NCI-H2107 treated with DMSO at 0.1 percent for 48 hours (cell line): ENCODE results near the gene DLGAP1.
"Not testable (repeated sequence)": the region's sequence is repeated elsewhere in the genome, so short reads cannot be mapped to it uniquely, and the experiment has no call there.

Experiments
- DNase-seq: peaks from one replicate; lab custom pipeline; 2025; ENCODE audit not compliant: unreplicated experiment; lab: John Stamatoyannopoulos, UW

Gene DLGAP1

DNA sequence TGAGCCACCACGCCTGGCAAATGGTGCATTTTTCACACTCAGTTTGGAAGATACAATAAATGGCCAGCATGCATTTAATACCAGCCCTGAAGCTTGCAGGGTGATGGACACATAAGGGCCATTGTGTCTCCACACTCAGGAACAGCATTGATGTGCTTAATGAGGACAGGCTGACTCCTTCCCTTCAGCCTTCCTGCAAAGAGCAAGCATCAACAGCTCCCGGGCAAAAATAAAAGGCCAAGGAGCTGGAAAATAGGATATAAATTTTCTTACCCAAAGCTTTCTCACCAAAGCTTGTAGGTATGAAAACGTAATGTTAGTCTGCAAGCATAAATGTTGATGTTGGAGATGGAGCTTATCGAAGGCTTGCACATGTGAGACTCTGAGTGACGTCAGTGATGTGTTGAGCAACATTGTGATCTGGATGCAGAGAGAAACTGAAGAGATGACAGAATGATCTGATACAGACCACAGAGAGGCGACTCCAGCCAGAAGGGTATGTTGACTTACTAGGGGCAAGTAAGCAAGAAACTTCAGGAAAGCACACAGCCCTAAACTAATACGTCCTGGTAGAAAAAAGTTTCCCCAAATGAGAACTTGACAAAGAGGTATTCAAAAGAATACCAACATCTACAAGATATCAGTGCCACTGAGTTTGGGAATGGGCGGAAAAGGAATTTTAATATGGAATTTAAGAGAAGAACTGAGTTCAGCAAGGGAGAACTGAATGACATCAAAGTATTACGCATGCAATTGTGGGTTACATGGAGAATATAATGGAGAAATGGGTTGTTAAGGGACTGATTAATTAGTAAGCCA, 748.6 kb downstream of the DLGAP1 start:
- no peak for DNase-seq

DNA sequence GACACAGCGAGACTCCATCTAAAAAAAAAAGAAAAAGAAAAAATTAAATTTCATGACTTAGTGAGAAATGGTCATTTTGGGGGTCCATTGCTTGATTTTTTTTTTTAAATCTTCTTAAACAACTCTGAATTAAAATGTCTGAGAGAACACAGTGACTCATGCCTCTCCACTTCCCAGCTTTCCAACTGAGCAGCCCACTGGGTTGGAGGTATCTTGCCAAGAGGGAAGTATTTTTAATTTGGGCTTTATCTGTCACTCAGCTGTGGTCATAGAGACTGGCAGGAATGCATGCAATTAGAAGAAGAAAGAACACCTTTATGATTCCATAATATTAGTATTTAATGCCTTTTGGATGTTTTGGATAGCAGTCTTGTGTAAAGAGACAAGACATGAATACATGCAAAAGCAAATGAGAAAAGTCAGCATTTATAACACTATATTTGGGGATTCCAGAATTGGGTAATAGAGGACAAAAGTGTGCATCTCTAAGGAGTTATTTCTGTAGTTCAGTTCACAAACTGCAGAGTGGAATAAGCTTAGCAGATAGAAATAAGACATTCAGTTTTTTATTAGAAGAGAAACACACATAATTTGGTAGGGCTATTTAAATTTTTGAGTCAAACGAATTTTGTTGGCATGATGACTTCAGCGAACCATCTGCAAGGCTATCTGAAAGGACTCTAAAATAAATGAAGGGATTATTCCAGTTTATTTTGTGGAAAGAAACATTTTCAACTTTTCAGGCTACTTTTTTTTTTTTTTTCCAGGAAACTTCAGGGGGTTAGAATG, 750.4 kb downstream of the DLGAP1 start:
- no peak for DNase-seq

DNA sequence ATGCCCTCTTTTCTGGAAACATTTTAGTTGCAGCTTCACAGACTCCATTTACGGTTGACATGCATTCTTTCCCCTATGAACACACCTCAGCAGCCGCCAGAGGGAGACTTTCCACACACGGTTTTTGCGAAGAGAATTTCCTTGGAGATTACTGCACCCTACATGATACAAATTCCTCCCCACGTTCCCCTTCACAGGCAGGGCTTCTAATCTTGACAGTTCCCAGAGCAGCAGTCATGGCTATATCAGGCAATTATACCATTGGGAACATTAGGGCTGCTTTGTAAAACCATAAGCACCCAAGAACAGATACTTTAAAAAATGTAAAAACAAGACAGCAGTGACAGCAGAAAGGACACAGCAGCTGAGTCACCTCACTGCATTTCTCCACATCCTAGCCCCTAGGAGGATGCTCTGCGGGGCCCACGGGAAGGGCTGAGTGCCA, 751.4 kb downstream of the DLGAP1 start:
- peak; percentile 77 for DNase-seq

DNA sequence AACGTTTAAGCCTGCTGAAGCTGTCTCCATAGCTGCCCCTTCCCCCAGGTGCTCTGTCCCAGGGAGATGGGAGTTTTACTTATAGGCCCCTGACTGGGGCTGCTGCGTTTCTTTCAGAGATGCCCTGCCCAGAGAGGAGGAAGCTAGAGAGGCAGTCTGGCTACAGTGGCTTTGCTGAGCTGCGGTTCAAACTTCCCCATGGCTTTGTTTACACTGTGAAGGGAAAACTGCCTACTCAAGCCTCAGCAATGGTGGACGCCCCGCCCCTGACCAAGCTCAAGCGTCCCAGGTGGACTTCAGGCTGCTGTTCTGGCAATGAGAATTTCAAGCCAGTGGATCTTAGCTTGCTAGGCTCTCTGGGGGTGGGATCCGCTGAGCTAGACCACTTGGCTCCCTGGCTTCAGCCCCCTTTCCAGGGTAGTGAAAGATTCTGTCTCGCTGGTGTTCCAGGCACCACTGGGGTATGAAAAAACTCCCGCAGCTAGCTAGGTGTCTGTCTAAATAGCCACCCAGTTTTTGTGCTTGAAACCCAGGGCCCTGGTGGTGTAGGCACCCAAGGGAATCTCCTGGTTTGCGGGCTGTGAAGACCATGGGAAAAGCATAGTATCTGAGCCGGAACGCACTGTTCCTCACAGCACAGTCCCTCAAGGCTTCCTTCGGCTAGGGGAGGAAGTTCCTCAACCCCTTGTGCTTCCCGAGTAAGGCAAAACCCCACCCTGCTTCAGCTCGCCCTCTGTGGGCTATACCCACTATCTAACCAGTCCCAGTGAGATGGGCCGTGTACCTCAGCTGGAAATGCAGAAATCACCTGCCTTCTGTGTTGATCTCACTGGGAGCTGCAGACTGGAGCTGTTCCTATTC, 755.2 kb downstream of the DLGAP1 start:
- DNase-seq, result not testable (repeated sequence)

DNA sequence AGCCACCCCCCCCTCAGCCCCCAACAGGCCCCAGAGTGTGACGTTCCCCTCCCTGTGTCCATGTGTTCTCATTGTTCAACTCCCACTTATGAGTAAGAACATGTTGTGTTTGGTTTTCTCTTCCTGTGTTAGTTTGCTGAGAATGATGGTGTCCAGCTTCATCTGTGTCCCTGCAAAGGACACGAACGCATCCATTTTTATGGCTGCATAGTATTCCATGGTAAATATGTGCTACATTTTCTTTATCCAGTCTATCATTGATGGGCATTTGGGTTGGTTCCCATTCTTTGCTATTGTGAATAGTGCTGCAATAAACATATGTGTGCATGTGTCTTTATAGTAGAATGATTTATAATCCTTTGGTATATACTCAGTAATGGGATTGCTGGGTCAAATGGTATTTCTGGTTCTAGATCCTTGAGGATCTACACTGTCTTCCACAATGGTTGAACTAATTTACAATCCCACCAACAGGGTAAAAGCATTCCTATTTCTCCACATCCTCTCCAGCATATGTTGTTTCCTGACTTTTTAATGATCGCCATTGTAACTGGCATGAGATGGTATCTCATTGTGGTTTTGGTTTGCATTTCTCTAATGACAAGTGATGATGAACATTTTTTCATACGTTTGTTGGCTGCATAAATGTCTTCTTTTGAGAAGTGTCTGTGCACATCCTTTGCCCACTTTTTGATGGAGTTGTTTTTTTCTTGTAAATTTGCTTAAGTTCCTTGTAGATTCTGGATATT, 760.9 kb downstream of the DLGAP1 start:
- DNase-seq, result not testable (repeated sequence)

DNA sequence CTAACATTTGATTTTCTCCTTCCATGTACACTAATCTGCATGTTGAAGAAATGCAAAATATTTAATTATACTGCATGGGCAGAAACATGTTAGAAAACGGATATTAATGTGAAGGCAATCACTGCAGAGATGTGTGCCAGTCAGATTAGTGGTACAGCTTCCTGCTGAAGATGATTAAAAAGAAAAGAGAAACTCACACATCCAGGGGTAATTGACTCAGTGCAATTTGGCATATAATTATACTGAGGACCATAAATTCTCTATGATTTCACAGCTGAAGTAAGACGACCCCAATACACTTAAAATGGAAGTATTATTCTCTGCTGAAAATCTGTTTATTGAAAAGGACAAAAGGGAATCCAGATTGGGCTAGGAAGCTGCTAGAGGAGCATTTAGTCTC, 761.7 kb downstream of the DLGAP1 start:
- no peak for DNase-seq

DNA sequence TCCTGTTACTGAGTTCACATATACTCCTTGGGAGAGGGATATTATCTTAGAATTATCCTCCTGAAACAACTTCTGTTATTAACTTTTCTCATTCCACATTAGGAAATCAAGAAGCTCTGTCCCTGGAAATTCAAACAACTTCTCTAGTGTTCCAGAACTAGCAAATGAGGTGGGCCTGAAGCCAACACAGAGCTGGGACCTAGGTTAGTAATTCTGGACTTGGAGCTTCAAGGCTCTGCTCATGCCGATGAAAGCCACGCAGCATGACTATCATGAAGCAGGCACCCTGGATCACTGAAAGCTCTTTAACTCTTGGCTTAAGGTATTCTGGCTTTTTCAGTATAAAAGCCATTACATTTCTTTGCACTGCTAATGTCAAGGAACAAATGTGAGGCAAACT, 762.4 kb downstream of the DLGAP1 start:
- no peak for DNase-seq

DNA sequence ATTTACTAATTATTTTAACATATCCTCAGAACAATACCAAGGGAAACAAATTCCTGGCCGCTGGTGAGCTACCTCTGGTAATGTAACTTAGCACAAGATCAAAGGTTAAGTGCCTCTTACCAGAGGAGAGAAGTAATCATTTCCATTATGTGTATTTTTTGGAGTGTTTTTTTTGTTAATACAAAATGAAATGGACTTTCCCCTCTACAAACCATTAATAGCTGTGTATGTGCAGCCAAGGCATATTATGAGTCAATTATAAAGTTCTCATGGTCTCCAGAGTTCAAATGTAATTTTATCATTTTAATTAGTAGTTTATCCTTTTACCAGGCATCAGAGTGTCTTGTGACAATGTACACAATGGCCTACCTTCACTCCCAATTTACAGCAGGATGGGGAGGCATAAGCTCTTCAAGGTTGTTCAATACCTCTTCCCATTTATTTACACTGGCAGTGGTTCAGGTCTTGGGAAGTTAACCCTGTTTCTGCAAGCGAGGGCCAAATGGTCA, 762.9 kb downstream of the DLGAP1 start:
- peak; percentile 52 for DNase-seq

DNA sequence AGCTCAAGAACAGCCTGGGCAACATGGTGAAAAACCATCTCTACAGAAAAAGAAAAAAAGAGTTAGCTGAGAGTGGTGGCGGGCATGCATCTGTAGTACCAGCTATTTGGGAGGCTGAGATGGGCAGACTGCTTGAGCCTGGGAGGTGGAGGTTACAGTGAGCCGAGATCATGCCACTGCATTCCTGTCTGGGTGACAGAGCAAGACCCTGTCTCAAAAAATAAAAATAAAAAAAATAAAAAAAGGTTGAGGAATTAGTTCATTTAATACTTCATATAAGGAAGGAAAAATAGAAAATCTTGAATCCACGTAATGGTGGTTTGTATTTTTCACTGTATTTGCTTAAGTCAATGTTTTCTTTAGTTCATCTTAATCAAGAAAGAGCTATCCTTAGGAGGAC, 763.4 kb downstream of the DLGAP1 start:
- no peak for DNase-seq

DNA sequence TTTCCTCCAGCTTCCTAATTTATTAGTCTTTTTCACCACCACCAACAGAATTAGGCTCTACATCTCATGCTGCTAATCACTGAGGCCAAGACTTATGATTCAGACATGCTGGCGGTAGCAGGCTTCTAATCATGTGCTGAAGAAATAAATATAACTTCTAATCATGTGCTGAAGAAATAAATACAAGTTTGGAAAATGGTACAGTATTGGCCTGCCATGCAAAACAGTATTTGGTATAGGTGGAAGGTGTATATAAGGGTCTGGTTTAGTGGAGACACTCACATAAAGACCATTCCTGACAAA, 764.4 kb downstream of the DLGAP1 start:
- DNase-seq, result no peak

DNA sequence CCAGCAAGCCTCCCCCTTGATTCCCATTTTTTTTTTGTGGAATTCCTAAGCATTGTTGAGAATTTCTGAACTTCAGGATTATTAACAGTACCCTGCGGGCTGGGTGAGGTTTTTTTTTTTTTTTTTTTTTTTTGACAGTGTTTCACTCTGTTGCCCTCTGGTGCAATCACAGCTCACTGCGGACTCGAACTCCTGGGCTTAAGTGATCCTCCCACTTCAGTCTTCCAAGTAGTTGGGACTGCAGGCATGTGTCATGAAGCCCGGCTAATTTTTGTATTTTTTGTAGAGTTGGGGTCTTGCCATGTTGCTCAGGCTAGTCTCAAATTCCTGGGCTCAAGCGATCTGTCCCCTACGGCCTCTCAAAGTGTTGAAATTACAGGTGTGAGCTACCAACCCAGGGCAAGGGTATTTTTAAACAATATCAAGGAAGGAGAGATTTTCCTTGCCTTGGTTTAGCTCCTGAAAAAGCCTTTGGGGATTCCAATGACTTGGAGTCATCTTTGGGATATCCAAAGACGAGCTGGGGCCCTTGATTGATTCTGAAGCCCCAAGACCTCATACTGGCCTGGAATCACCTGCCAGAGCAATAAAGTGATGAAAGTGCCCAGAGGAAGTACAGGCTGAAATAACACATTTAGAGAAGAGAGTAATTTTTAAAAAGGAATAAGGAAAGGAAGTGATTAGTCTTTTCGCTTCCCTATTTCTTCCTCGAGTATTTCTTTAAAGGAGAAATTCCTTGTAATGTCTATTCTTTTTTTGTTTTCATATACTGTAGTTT, 764.9 kb downstream of the DLGAP1 start:
- DNase-seq, result no peak

DNA sequence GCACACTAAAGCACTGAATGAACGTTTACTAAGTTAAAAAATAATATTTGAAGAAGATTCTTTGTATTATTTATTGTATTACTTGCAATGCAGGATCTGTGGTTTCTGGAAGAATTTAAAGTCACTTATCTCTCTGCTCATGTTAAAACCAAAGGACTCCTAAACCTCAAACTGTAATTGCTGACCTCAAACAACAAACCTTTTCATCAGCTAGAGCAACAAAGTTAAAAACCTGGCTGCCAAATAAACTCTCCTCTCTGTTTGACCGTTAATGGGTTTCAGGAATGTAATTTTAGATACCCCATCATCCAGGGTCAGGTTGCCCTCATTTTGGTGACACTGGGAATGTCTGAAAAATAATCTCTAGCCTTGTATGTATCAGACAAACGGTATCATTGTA, 766.0 kb downstream of the DLGAP1 start:
- peak; percentile 83 for DNase-seq

DNA sequence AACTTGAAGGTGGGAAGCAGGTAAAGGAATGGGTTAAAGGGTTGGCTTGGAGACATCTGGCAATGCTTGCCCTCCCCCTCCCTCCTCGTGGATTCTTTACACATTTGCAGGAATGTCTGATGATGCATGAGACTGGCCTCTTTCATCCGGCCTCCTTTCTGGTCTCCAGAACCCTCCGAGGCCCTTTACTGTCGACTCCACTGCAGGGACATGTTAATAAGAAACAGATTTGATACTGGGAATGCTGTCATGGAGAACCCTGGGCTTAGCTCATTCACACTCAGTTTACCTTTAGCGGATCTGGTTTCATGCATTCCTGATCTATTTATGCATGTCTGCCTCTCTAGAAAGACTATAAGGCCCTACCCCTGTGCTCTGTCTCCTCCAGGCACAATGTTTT, 766.4 kb downstream of the DLGAP1 start:
- DNase-seq, result peak; percentile 83

DNA sequence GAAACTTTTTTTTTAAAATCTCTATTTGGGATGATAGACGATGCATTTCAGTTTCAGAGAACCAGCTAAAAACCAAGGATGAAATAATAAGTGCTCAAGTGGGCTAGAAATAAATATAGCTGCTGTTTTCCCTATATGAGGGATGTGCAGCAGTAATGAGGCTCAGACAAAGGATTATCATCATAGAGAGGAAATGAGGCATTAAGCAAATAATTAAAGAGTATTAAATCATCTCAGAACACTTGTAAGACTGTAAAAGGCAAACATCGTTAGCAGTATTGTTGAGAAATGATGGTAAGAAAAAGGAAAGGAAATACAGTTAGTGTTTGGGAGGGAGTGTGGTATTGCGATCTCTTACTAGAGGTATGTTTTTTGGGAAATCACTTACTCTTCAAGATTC, 771.6 kb downstream of the DLGAP1 start:
- DNase-seq, result no peak

DNA sequence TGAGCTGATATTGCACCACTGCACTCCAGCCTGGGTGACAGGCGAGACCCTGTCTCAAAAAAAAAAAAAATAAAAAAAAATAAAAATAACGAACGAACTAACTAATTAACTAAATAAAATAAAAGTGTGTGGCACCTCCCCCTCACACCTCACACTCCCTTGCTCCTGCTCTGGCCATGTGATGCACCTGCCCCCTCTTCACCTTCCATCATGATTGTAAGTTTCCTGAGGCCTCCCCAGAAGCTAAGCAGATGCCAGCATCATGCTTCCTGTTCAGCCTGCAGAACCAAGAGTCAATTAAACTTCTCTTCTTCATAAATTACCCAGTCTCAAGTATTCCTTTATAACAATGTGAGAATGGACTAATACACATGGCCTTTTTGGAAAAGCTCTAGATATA, 773.0 kb downstream of the DLGAP1 start:
- no peak for DNase-seq

DNA sequence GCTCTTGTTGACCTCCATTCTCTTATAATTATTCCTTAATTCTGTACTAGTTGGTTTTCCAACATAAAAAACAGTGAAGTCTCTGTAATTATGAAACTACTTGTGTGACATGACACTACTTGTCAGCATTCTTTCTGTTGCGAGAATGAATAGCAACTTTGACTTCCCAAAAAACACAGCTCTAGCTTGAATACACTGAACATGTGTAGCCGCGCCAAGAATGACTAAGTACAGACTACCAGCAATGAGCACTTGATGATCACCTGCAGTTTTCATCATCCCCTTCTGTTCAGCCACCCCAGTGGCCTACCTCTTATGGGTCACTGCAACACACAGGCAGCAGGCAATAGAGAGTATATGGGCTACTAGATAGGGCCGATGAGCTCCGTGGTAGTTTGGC, 775.9 kb downstream of the DLGAP1 start:
- no peak for DNase-seq

DNA sequence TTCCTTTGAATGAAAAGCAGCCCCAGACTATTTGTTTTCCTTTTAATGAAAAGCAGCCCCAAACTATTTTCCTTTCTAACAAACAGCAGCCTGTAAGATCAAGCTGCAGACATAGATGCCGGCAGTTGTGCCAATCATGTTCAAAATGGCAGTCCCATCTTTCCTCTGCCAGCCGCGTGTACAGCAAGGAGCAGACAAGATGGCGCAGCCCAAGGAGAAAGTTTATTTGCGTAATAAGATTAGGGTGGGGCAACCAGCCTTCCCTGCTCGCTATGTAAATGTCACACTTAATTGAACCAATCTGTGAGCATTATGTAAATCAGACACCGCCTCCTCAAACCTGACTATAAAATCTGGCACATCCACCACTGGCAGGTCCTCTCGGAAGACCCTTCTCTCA, 779.1 kb downstream of the DLGAP1 start:
- DNase-seq, result no peak

DNA sequence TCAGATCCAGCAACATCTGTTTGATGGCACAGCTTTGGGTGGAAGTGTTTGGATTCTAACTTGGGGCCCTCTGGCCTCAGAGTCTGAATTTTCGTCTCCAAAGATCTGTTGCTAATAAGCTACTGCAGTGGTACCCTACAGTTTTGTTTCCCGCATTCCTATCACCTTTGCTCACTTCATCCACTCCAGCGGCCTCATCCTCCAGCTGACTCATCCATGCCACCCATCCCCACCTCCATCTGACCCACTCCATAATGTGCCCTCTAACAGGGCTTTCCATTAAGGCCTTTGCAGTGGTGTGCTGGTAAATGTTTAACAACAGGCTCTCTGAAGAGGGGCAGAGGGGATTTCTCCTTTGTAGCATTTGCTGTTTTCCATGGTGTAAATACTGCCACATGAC, 779.7 kb downstream of the DLGAP1 start:
- DNase-seq, result no peak

DNA sequence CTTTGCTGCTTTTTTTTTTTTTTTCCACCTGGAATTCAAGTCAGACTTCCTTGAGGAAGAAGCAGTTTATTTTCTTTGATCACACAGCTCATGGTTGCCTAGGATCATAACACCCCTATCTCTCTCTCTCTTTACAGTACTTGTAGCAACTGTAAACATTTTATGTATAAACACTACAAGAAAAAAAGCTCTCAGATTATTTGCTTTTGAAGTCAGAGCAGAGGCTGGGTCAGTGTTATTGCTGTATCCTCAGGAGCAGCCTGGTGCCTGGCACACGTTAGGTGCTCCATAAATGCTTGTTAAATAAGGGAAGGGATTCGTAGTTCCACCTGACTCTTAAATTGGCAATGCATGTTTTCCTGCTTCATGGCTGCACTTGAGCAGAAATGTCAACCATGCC, 783.9 kb downstream of the DLGAP1 start:
- peak; percentile 62 for DNase-seq

DNA sequence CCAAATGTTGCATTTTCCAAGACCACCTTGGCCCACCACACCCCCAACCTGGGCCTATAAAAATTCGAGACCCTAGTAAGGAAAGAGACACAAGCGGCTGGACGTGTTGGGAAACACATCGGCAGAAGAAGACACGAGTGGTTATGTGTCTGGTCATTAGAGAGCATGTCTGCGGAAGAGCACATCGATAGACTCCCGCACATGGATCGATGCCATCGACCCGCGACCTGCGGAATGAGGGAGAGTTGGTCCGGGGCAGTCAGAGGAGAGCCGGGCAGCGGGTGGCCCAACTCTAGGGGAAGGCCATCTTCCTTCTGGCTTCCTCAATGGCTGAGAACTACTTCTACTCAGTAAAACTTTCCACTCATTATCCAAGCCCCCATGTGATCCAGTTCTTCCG, 785.7 kb downstream of the DLGAP1 start:
- DNase-seq, result no peak
